ENCODE measurements around the gene CTNNAL1.
A peak's percentile ranks its signal among the peaks of the same experiment; 100 is the strongest.

Gene CTNNAL1

GRCh38 chr9:109011231-109011671, 2.0 kb downstream of the CTNNAL1 start:
- no peak for DNase-seq (ENCODE audit: low read depth)
- no peak for TF ChIP-seq CTCF (IDR thresholded peaks at IDR 0.05; ENCODE audit: insufficient read depth, low read depth, low read length, missing control alignments)
- no peak overlapping the region for H3K4me3 ChIP-seq (ENCODE audit: low read depth, low read length)

- DNase-seq (ENCODE audit: low read depth): peak; percentile 54
- no peak overlapping the region for H3K4me3 ChIP-seq (ENCODE audit: low read depth, low read length)
Measured at GRCh38 chr9:109010746-109011145, 2.6 kb downstream of the CTNNAL1 start.

GRCh38 chr9:109005678-109006077, 7.6 kb downstream of the CTNNAL1 start:
- no peak for DNase-seq (ENCODE audit: low read depth)
- no peak for TF ChIP-seq CTCF (IDR thresholded peaks at IDR 0.05; ENCODE audit: insufficient read depth, low read depth, low read length, missing control alignments)
- H3K4me3 ChIP-seq (ENCODE audit: low read depth, low read length): no peak overlapping the region

More at GRCh38 chr9:109010746-109011145, 2.6 kb downstream of the CTNNAL1 start:
- no peak for TF ChIP-seq CTCF (IDR thresholded peaks at IDR 0.05; ENCODE audit: insufficient read depth, low read depth, low read length, missing control alignments)

- no peak for DNase-seq (ENCODE audit: low read depth)
- H3K4me3 ChIP-seq (ENCODE audit: low read depth, low read length): no peak overlapping the region
- TF ChIP-seq CTCF (IDR thresholded peaks at IDR 0.05; ENCODE audit: insufficient read depth, low read depth, low read length, missing control alignments): no peak
Measured at GRCh38 chr9:109003116-109003515, 10.2 kb downstream of the CTNNAL1 start.

- no peak overlapping the region for H3K4me3 ChIP-seq (ENCODE audit: low read depth, low read length)
- TF ChIP-seq CTCF (IDR thresholded peaks at IDR 0.05; ENCODE audit: insufficient read depth, low read depth, low read length, missing control alignments): no peak
- DNase-seq (ENCODE audit: low read depth): no peak
Measured at GRCh38 chr9:109002141-109002540, 11.2 kb downstream of the CTNNAL1 start.

GRCh38 chr9:109001275-109001676, 12.0 kb downstream of the CTNNAL1 start:
- TF ChIP-seq CTCF (IDR thresholded peaks at IDR 0.05; ENCODE audit: insufficient read depth, low read depth, low read length, missing control alignments): no peak
- DNase-seq (ENCODE audit: low read depth): no peak
- H3K4me3 ChIP-seq (ENCODE audit: low read depth, low read length): no peak overlapping the region

- no peak for DNase-seq (ENCODE audit: low read depth)
- TF ChIP-seq CTCF (IDR thresholded peaks at IDR 0.05; ENCODE audit: insufficient read depth, low read depth, low read length, missing control alignments): no peak
- H3K4me3 ChIP-seq (ENCODE audit: low read depth, low read length): no peak overlapping the region
Measured at GRCh38 chr9:108997112-108997511, 16.2 kb downstream of the CTNNAL1 start.

All from GM12865 (cell line).